Measurements from ENCODE around the gene EFCAB6. TPM values are rescaled to one million over a fixed set of nuclear protein-coding genes. Genes with fewer than 3 reads are reported as not detected.

The EFCAB6 gene
- total RNA-seq, 1 experiment from 2014 or later, result 0.52 TPM

GRCh38 chr22:43827926-43828724 is 16.0 kb upstream of the EFCAB6 start:
- intact Hi-C loops (cut with micrococcal nuclease), result no loop called here
- Histone ChIP-seq H3K9ac (ENCODE audit: low read length) (no peak overlapping the region), H3K9me2 (ENCODE audit: insufficient read depth) (no peaks in the 10 kb centered on the region), H3K4me2 (ENCODE audit: low read length) (no peak overlapping the region), H3K27ac (ENCODE audit: low read depth, low read length) (no peak overlapping the region), H4K20me1 (ENCODE audit: insufficient read depth) (no peaks in the 10 kb centered on the region), H3K36me3 (ENCODE audit: control insufficient read depth in 1 of 2, insufficient read depth in 2 of 2, low read length in 2 of 2) (no peaks in the 10 kb centered on the region), H3K79me2 (ENCODE audit: insufficient read depth, low read length) (no peaks in the 10 kb centered on the region), H2AFZ (ENCODE audit: low read depth, low read length, poor library complexity, severe bottlenecking) (no peak overlapping the region), H3K9me3 (ENCODE audit: control insufficient read depth in 1 of 2, insufficient read depth in 1 of 2, low read depth in 1 of 2, low read length in 2 of 2) (no peaks in the 10 kb centered on the region), H3K4me1 (ENCODE audit: control insufficient read depth in 1 of 2, insufficient read depth in 2 of 2, low read length in 2 of 2) (no peaks in the 10 kb centered on the region), H3K27me3 (ENCODE audit: insufficient read depth, low read length) (0 out of 2 replicates have a peak, but pooled peaks cover 4% of the 10 kb centered on the region), H3K4me3 (replicated peaks in 1 of 2; ENCODE audit: low read depth in 1 of 2, low read length in 2 of 2) (no peak overlapping the region)
- DNase-seq (ENCODE audit: low read depth, low spot score) (no peak), ATAC-seq (peak; percentile 61)
- ChIA-PET POLR2A (no interaction called here), RAD21 (ENCODE audit: low non-redundant PET in 1 of 2, low total read pairs in 2 of 2, uncharacterized antibody in 2 of 2, unreplicated experiment in 2 of 2) (no interaction called here), CTCF (interaction anchor here (1.2 kb wide), 1 partner anchor 55 kb away, joined by 3 read pairs; no protein-coding TSS in a partner anchor)
- TF ChIP-seq SIN3A (IDR thresholded peaks at IDR 0.05; ENCODE audit: low read depth) (no peak), CTCF (IDR thresholded peaks at IDR 0.05 in 2 of 3, conservative IDR thresholded peaks at IDR 0.05 in 1 of 3; ENCODE audit: borderline replicate concordance in 1 of 3, insufficient read depth in 1 of 3, low read depth in 2 of 3, low read length in 2 of 3) (peak in 2 of 3 experiments; percentile 21 to 23; a peak in 3 of 6 replicates)
- no TSS peak for BruUV-seq (replicated peaks)

DNA sequence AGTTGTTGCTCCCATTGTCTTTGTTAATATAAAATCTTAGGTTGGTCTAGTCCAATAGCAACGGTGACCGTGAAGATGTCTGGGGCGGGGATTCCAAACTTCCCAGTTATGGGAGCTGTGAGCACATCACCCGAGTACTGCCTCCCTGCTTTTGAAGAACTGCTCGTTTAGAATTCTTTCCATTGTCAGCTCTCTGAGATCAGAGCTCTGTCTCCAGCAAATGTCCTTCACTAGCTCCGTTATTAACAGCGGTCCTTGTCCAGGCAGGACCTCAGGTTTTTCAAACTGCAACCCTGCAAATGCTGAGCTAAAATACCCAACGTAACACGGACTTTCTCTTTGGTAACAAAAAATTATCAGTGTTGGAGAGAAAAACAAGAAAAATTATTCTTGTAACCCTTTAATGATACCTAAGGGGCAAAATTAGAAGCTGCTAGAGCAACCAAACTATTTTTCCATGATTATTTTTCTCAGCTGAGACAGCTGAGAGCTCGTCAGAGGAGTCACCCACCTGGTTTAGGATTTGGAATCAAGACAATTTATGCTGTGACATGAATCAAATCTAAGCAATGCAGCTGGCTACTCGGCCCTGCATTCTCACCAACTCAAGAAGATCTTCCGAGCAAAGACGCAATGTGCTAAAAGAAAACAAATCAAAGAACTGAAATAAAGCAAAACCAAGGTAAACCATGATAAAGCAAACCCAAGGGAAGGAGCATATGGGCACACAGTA is 15.1 kb upstream of the EFCAB6 start:
- RAD21 ChIA-PET (ENCODE audit: low non-redundant PET in 1 of 2, low total read pairs in 2 of 2, uncharacterized antibody in 2 of 2, unreplicated experiment in 2 of 2), result no interaction called here
- POLR2A ChIA-PET, result no interaction called here
- no peak overlapping the region for H2AFZ ChIP-seq (ENCODE audit: low read depth, low read length, poor library complexity, severe bottlenecking)

More for the DNA sequence above, 15.1 kb upstream of the EFCAB6 start:
- Histone ChIP-seq H3K9me3 (ENCODE audit: control insufficient read depth in 1 of 2, insufficient read depth in 1 of 2, low read depth in 1 of 2, low read length in 2 of 2) (no peaks in the 10 kb centered on the region), H3K4me1 (ENCODE audit: control insufficient read depth in 1 of 2, insufficient read depth in 2 of 2, low read length in 2 of 2) (no peaks in the 10 kb centered on the region), H3K4me2 (ENCODE audit: low read length) (no peak overlapping the region), H3K4me3 (replicated peaks in 1 of 2; ENCODE audit: low read depth in 1 of 2, low read length in 2 of 2) (no peak overlapping the region), H3K27me3 (ENCODE audit: insufficient read depth, low read length) (0 out of 2 replicates have a peak, but pooled peaks cover 4% of the 10 kb centered on the region), H3K27ac (ENCODE audit: low read depth, low read length) (no peak overlapping the region), H3K9me2 (ENCODE audit: insufficient read depth) (no peaks in the 10 kb centered on the region), H3K79me2 (ENCODE audit: insufficient read depth, low read length) (no peaks in the 10 kb centered on the region), H4K20me1 (ENCODE audit: insufficient read depth) (no peaks in the 10 kb centered on the region), H3K9ac (ENCODE audit: low read length) (no peak overlapping the region), H3K36me3 (ENCODE audit: control insufficient read depth in 1 of 2, insufficient read depth in 2 of 2, low read length in 2 of 2) (no peaks in the 10 kb centered on the region)
- CTCF ChIA-PET, result interaction anchor here (1.0 to 1.3 kb wide), 3 partner anchors 10 to 441 kb away, joined by 3 read pairs; no protein-coding TSS in a partner anchor
- DNase-seq (ENCODE audit: low read depth, low spot score), result no peak
- no peak for ATAC-seq
- no peak for TF ChIP-seq CEBPB (IDR thresholded peaks at IDR 0.05; ENCODE audit: low read depth)
- TF ChIP-seq EZH2phosphoT487 (IDR thresholded peaks at IDR 0.05; ENCODE audit: borderline replicate concordance), result no peak
- no peak for TF ChIP-seq YY1 (IDR thresholded peaks at IDR 0.05; ENCODE audit: extremely low read depth, insufficient replicate concordance, low read depth, low read length)
- TF ChIP-seq SRF (IDR thresholded peaks at IDR 0.05; ENCODE audit: low read depth), result no peak
- no peak for TF ChIP-seq ZFX (IDR thresholded peaks at IDR 0.05)
- no peak for TF ChIP-seq CTCF (IDR thresholded peaks at IDR 0.05 in 2 of 3, conservative IDR thresholded peaks at IDR 0.05 in 1 of 3; ENCODE audit: borderline replicate concordance in 1 of 3, insufficient read depth in 1 of 3, low read depth in 2 of 3, low read length in 2 of 3)
- no peak for TF ChIP-seq RAD21 (IDR thresholded peaks at IDR 0.05; ENCODE audit: low read depth)
- intact Hi-C loops (cut with micrococcal nuclease), result no loop called here
- no TSS peak for BruUV-seq (replicated peaks)
